Heart left ventricle (tissue), 16 donors: ENCODE measurements around the gene CKS1B. TPM values are rescaled to one million over a fixed set of nuclear protein-coding genes. Genes with fewer than 3 reads are reported as not detected.

Experiments used
- ATAC-seq, 4 donors: fragments of 200-7000 bp; cut with Tn5 transposase; one replicate each; pipeline ENCODE4 v1.9.1; 2020 to 2022; ENCODE audit warnings: moderate library complexity in 4 of 4, mild to moderate bottlenecking in 3 of 4, moderate number of reproducible peaks in 1 of 4
- DNase-seq, 5 donors: peaks; one replicate each; pipeline ENCODE4 v3.0.0-alpha.2; 2020
- H3K27ac ChIP-seq, 12 donors: fragments of 200-600 bp; sonication (generic) in 4 of 12; one replicate each; pipeline versions ENCODE4 v1.5.0 to v1.8.0; 2016 to 2022; ENCODE audit warnings: mild to moderate bottlenecking in 2 of 12
- H3K27me3 ChIP-seq, 9 donors: fragments of 200-600 bp; sonication (generic) in 2 of 9; one replicate each; pipeline versions ENCODE4 v1.5.1 to v1.8.0; 2016 to 2022; ENCODE audit warnings: mild to moderate bottlenecking in 3 of 9
- H3K36me3 ChIP-seq, 9 donors: fragments of 200-600 bp; sonication (generic) in 2 of 9; one replicate each; pipeline versions ENCODE4 v1.5.0 to v1.8.0; 2018 to 2022; ENCODE audit warnings: mild to moderate bottlenecking in 2 of 9
- H3K4me1 ChIP-seq, 12 donors: fragments of 200-600 bp; sonication (generic) in 4 of 12; one replicate each; pipeline versions ENCODE4 v1.5.0 to v1.8.0; 2016 to 2022; ENCODE audit warnings: mild to moderate bottlenecking in 3 of 12
- H3K4me3 ChIP-seq, 12 donors: fragments of 200-600 bp; sonication (generic) in 4 of 12; one replicate each; pipeline versions ENCODE4 v1.5.0 to v1.8.0; 2017 to 2022; ENCODE audit warnings: mild to moderate bottlenecking in 9 of 12, moderate library complexity in 4 of 12
- H3K9me3 ChIP-seq, 12 donors: fragments of 200-600 bp; sonication (generic) in 4 of 12; one replicate each; pipeline versions ENCODE4 v1.5.0 to v1.8.0; 2016 to 2022; ENCODE audit warnings: mild to moderate bottlenecking in 1 of 12
- POLR2A ChIP-seq, 2 donors: fragments of 450-650 bp; IDR thresholded peaks; one replicate each; pipeline ENCODE4 v1.6.1; 2017; ENCODE audit warnings: antibody characterized with exemption in 2 of 2, mild to moderate bottlenecking in 2 of 2, moderate library complexity in 2 of 2
- WGBS, 4 donors: extraction: QIAGEN DNeasy Blood & Tissue Kit in 2 of 4; methylation state at CpG; one replicate each; pipeline versions ENCODE4 v1.1.5 to v1.1.7; 2013 to 2018; 5-methylcytosine and 5-hydroxymethylcytosine counted together
- intact Hi-C, 10 donors: fragments of 100-400 bp; cut with DNase I; formaldehyde crosslinking; loops; one replicate each; pipeline versions ENCODE4 v1.11.1 to v1.14.2; 2022
- polyA plus RNA-seq, 2 donors: library from polyadenylated mRNA; stranded (reverse); fragments of 200-250 nt; gene quantifications; one replicate each; pipeline ENCODE4 v1.2.3, GENCODE V29; 2013
- total RNA-seq, 9 donors: library from RNA; depleted of rRNA in 2 of 9; stranded (reverse); fragments of >200 nt in 2 of 9; fragmentation: NEBNext Ultra II Directional in 3 of 9; extraction: Animal tissue kit (Norgen Biotek cat#: 25700) in 3 of 9; gene quantifications; one replicate each; pipeline versions ENCODE4 v1.1.0 to v1.2.4, GENCODE V29; 2016 to 2023
- TF ChIP-seq, protein P1 (sequence below), 12 donors: fragments of 200-600 bp; sonication (generic) in 4 of 12; IDR thresholded peaks; one replicate each; pipeline versions ENCODE4 v1.5.0 to v1.8.0; 2018 to 2022; ENCODE audit warnings: antibody characterized with exemption in 12 of 12, mild to moderate bottlenecking in 5 of 12
- donor health status: ischemic (EF 13 %, LVEDD 7.1; RV severe dilation, severe dysfunction).
- donor health status: healthy with polysubstance abuse.
- donor health status: DM: no; HTN: yes; CAD: no.
- donor health status: DM: no; HTN: no; CAD: no.
- donor health status: ischemic (EF 25% LVEDD 6.9; RV normal size, moderate dysfunction).
- donor health status: ischemic (EF 25% LVEDD 5.7; RV mildly dilated, moderate dysfunction).
- donor health status: healthy.
- donor health status: DM: yes; HTN: yes; CAD: no.
- donor health status: ischemic (EF 35%, LVEDD 5.7; RV mildly dilated, moderate dysfunction).
- donor health status: nonischemic (EF 11% LVEDD 7.7; RV severe dilation, severe dysfunction).
- donor health status: DM: yes; HTN: yes; CAD: no.
- donor health status: PGD.
- donor health status: ischemic (EF 29% LVEDD 5.4; RV normal size, mild dysfunction).
- donor health status: nonischemic (EF 23%, LVEDD 6.1; RV moderate dilation, normal function).

The CKS1B gene
- total and polyA plus RNA-seq, 11 donors, result 6.8 to 48.9 (median 16.7) TPM

DNA sequence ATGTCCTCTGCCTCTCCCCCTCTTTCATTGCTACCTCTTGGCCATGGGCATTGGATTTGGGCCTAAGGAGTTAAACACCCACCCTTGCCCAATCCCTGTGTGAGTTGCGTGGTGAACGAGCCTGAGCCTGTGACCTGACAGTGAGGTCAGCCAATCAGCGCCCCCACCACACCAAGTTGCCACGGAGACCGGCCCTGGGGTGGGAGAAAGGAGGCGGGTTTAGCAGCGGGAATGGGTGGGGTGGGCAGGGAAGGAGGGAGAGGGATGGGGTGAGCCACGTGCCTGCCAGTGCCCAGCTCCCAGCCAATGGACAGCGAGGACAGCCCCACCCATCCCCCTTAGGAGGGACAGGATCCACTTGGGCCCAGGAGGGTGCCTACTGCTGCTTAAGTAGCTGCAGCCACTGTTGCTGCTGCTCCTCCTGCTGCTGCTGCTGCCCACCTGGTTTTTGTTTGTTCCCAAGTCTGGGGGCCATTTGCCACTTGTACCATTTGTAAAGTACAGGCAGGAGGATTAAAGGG is 37.6 kb downstream of the CKS1B start:
- no peaks in the 10 kb centered on the region for H3K27me3 ChIP-seq
- peaks cover 0 to 25% (median 17%) of the 10 kb centered on the region in 9 donors for H3K36me3 ChIP-seq
- 20 to 31% (median 25%) methylated on average over 7 to 9 of the region's 9 CpGs for WGBS, 4 donors
- H3K4me3 ChIP-seq, result peak overlapping the region in 1 of 12 donors; percentile 12
- DNase-seq (peak; percentile 61 to 80 (median 72)), ATAC-seq (peak; percentile 29 to 65 (median 46))
- peaks cover 3 to 78% (median 41%) of the 10 kb centered on the region in 12 donors for H3K4me1 ChIP-seq
- intact Hi-C loops, result loop anchor here in 2 of 10 donors (5.0 kb wide), 1 partner anchor 45 kb away; no protein-coding TSS in a partner anchor
- peak overlapping the region in 10 of 12 donors; percentile 24 to 97 (median 48) for H3K27ac ChIP-seq
- no peaks in the 10 kb centered on the region for H3K9me3 ChIP-seq
- TF ChIP-seq, protein P1, sequence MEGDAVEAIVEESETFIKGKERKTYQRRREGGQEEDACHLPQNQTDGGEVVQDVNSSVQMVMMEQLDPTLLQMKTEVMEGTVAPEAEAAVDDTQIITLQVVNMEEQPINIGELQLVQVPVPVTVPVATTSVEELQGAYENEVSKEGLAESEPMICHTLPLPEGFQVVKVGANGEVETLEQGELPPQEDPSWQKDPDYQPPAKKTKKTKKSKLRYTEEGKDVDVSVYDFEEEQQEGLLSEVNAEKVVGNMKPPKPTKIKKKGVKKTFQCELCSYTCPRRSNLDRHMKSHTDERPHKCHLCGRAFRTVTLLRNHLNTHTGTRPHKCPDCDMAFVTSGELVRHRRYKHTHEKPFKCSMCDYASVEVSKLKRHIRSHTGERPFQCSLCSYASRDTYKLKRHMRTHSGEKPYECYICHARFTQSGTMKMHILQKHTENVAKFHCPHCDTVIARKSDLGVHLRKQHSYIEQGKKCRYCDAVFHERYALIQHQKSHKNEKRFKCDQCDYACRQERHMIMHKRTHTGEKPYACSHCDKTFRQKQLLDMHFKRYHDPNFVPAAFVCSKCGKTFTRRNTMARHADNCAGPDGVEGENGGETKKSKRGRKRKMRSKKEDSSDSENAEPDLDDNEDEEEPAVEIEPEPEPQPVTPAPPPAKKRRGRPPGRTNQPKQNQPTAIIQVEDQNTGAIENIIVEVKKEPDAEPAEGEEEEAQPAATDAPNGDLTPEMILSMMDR (IDR thresholded peaks at IDR 0.05), result no peak
- peak in 1 of 2 donors; percentile 21 for TF ChIP-seq POLR2A (IDR thresholded peaks at IDR 0.05)

DNA sequence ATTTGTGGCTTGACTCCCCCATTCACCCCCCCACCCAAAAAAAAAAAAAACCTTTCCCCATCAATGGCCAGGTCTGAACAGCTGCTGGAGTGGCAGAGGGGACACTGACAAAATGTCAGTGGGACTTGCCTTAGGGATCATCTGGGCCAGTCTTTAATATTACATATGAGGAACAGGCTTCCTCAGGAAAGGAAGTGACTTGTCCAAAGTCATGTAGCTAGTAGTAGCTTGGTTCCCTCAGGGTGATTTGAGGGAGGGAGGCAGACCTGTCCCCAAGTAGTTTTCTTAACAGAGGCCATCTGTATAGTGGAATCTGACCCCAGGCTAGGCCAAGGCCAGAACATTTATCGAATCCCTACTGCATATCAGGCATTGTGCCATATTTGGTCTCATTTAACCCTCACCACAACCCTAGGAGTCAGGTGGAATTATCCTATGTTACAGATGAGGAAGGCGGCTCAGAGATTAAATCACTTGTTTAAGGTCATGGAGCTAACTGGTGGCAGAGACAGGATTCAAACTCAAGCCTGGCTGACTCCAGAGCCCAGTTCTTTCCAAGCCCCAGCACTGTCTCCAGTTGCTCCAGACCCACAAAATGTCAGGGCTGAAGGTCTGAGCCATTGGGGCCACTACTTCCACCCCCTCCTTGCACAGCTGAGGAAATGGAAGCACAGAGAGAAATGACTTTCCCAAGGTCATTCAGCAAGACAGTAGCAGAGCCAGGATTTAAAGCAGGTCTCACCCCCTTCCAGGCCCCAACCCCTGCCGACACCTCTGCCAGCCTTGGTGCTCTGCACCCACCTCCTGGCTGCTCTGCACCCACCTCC is 38.5 kb downstream of the CKS1B start:
- Histone ChIP-seq H3K4me1 (peaks cover 7 to 78% (median 38%) of the 10 kb centered on the region in 12 donors), H3K9me3 (no peaks in the 10 kb centered on the region), H3K36me3 (peaks cover 0 to 25% (median 17%) of the 10 kb centered on the region in 9 donors), H3K27me3 (no peaks in the 10 kb centered on the region), H3K27ac (peak overlapping the region in 6 of 12 donors; percentile 30 to 97 (median 52)), H3K4me3 (peak overlapping the region in 1 of 12 donors; percentile 5)
- no peak for DNase-seq
- ATAC-seq, result no peak
- TF ChIP-seq, protein P1 (IDR thresholded peaks at IDR 0.05), result no peak
- no peak for TF ChIP-seq POLR2A (IDR thresholded peaks at IDR 0.05)
- 69 to 78% (median 74%) methylated on average over 3 of the region's 3 CpGs for WGBS, 4 donors
- intact Hi-C loops, result loop anchor here in 2 of 10 donors (5.0 kb wide), 1 partner anchor 46 kb away; no protein-coding TSS in a partner anchor

DNA sequence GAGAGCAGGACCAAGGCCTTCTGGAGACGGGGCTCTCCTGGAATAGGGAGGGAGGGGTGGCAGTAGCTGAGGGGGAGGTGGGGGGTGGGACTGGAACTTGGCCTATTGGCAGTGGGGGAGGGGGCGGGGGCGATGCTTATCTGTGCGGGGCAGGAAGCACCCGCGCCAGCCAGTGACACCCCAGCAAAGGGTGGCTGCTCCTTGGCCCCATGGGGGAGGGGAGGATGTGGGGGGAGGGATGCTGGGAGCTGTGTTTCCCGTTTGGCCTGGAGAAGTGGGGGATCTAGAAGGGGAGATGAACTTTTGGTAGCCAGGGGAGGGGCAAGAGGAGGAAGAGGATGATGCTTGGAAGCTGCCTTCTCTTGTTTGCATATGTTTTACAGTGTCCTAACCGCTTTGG is 39.2 kb downstream of the CKS1B start:
- DNase-seq, result no peak
- H3K4me3 ChIP-seq, result peak overlapping the region in 1 of 12 donors; percentile 5
- WGBS, 4 donors, result 50 to 62% (median 51%) methylated on average over 7 to 8 of the region's 8 CpGs
- intact Hi-C loops, result loop anchor here in 2 of 10 donors (5.0 kb wide), 1 partner anchor 46 kb away; no protein-coding TSS in a partner anchor
- H3K27ac ChIP-seq, result peak overlapping the region in 3 of 12 donors; percentile 47 to 97 (median 63)
- H3K27me3 ChIP-seq, result no peaks in the 10 kb centered on the region
- TF ChIP-seq, protein P1 (IDR thresholded peaks at IDR 0.05), result no peak
- no peak for TF ChIP-seq POLR2A (IDR thresholded peaks at IDR 0.05)
- peaks cover 0 to 25% (median 17%) of the 10 kb centered on the region in 9 donors for H3K36me3 ChIP-seq
- ATAC-seq, result no peak
- peaks cover 8 to 74% (median 34%) of the 10 kb centered on the region in 12 donors for H3K4me1 ChIP-seq
- no peaks in the 10 kb centered on the region for H3K9me3 ChIP-seq
